Measurements from ENCODE around the gene NOL8.

NOL8 gene

DNA sequence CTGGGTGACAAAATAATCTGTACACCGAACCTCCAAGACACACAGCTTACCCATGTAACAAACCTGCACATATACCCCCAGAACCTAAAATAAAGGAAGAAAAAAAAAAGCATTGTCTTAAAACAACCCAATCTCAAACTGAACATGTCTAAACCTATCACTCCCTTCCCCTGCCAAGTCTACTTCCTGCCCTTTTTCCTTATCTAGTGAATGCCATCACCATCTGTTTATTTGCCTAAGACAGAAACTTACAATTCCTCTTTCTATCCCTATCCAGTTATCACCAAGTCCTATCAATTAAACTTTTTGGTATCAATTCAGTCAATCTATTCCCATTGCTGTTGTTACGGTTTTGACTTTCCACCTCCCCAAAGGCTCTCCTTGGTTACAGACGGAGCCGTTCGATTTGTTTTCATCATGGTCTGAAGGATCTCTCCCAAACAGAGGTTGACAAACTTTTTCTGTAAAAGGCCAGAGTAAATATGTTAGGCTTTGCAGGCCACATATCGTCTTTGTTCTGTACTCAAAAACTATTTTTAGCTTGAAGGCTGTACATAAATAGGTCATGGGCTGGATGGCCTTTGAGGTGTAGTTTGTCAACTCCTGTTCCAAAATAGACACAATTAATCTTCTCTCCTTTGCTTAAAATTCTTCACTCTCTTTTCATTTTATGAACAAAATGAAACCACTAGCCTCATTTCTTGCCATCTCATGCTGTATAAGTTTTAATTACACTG lies 12.1 kb downstream of the NOL8 start:
- no peak for DNase-seq (ENCODE audit: low read depth)

DNA sequence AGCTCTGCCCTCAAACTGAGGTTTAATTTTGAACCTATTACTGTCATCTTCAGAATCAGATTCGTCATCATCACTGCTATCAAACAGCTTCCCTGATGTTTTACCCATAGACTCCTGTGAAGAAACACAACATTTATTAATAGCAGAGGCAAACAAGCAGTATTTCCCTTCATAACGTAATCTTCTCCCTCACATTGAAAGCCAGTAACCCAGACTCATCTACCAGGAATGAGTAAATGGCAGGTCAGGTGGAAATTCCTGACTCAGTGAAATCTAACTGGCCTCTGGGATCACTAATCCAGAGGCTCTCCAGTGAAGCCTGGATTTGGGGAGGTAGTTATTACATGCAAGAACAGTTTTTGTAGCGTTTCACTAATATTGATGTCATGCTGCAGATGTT lies 14.6 kb downstream of the NOL8 start:
- peak; percentile 42 for DNase-seq (ENCODE audit: low read depth)

DNA sequence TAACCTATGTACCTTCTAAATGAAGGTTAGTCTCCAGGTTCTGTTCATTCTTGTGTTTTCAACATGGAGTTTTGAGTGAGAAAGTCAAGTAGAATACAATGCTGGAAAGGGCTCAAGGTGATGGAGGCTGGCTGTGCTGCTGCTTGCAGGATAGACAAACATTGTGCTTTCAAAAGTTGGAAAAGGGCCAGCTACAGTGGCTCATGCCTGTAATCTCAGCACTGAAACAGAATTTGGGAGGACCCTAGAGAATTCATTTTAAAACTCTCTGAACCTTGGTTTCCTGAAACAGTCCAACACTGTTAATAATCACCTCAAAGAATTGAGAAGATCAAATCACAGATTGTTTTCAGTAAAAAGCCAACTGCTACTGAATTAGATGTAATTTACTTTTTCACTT lies 16.3 kb downstream of the NOL8 start:
- DNase-seq (ENCODE audit: low read depth), result no peak

DNA sequence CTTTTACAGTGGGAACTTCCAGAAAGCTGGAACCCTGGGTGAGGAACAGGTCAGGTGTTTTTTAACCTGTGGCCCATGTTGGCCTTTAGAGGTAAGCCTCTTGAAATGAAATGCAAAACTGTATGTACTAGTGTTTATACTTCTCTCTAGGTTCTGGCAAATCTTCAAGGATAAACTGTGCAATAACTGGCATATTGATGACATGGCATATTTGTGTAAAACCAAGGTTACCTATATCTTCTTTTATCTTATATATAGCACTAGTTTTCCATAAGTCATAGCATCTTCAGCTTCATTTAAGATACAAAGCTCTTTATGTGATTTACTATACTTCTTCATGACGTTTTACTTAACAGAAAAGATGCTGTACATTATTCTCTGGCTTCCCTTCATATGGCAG lies 24.2 kb downstream of the NOL8 start:
- no peak for DNase-seq (ENCODE audit: low read depth)

DNA sequence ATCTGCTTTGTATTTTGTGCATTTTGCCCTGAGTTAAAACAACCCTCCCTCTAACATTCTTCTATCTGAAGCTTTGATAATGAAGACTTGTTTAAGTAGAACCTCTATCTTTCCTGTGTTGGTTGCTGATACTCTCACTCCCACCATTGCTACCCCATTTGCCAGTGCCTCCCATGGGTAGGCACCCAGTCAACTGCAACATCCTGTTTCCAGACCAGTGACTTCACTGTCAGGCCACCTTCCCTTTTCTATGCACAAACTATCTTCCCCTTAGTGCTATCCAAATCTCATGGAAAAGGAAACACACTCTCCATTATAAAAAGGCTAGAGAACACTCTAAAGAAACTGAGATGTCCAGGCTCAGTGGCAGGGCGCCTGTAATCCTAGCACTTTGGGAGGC lies 26.0 kb downstream of the NOL8 start:
- no peak for DNase-seq (ENCODE audit: low read depth)

DNA sequence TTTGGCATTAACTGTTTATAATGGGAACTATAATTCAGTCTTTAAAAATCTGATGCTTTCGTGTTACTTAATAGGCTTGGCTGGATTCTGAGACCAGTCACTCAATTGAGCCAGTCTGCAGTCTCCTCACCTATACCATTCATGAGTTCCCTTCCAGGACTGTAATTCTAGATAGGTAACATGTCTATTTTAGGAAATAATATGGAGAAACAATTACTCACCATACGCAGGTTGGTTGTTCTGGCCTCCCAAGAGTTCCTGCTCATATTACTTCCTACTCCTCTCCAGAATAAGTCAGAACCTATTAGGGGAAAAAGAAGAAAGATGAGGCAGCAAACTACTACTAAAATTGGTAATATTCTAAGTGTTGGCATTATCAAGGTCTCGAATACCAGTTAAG lies 27.1 kb downstream of the NOL8 start:
- DNase-seq (ENCODE audit: low read depth), result no peak

DNA sequence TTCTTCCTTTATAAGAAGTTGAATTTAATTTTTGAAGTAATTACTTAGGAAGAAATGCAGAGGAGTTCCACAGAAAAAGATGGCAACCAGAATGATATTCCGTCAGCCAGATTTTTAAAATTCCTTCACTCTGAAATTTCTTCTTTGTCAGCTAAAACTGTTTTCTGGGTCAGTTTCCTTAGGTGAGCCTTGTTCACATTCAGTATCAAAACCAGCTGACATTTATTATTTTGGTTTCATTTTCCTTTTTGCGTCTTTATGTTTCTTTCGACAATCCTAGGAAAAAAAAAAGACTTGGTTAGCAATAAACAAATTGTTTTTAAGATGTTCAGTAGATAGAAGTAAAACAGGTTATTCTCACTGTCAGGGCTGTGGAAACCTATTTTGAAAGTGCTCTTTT lies 27.5 kb downstream of the NOL8 start:
- no peak for DNase-seq (ENCODE audit: low read depth)

DNA sequence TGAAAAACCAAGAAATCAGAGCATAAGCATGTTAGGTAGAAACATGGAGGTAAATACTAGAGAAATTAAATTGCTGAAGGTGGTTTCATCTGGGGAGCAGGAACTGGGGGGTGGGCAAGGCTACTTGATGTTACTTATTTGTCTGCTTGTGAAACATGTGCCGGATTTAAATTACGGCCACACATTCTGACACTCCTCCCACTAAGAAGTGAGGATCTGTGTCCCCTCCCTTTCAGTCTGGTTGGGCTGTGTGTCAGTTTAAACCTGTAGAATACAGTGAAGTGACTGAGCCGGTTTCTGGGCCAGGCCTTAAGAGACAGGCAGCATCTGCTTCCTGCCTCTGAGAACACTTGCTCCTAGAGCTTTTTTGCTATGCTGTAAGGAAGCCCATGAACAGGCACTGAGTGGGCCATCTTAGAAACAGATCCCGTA lies 29.3 kb downstream of the NOL8 start:
- peak; percentile 3 for DNase-seq (ENCODE audit: low read depth)

DNA sequence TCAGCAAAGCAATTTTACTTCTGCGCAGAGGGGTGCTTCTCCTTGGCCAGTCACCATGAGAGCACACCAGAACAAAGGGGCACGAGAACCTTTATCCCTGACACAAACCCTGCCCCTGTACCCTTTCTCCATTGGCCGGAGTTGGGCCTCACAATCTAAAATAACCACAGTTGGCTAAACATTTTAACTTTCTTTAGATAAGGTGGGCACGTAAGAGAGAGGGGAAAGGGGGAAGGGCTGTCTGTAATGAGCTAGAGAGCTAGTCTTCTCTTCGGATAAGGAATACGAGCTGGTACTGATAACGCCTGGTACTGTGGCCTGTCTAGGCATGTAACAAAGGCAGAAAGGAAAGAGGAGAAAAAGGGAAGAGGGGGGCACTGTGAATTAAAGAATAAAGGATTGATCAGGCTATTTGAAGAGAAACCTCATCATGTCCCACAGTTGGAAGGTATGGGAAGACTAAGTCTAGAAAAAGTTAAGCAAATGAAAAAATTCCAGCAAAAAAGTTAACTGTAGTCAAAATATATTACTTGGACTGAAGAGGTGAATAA lies 29.8 kb downstream of the NOL8 start:
- peak; percentile 24 for DNase-seq (ENCODE audit: low read depth)

DNA sequence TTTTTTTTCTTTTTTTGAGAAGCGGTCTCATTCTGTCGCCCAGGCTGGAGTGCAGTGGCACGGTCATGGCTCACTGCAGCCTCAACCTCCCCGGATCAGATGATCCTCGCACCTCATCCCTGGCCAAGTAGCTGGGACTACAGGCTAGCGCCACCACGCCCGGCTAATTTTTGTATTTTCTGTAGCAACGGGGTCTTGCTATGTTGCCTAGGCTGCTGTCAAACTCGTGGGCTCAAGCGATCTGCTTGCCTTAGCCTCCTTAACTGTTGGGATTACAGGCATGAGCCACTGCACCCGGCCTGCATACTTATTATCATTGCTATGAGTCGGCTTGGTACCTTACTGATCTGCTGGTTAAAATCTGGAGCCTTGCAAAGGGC lies 30.9 kb downstream of the NOL8 start:
- DNase-seq (ENCODE audit: low read depth), result peak; percentile 16

DNA sequence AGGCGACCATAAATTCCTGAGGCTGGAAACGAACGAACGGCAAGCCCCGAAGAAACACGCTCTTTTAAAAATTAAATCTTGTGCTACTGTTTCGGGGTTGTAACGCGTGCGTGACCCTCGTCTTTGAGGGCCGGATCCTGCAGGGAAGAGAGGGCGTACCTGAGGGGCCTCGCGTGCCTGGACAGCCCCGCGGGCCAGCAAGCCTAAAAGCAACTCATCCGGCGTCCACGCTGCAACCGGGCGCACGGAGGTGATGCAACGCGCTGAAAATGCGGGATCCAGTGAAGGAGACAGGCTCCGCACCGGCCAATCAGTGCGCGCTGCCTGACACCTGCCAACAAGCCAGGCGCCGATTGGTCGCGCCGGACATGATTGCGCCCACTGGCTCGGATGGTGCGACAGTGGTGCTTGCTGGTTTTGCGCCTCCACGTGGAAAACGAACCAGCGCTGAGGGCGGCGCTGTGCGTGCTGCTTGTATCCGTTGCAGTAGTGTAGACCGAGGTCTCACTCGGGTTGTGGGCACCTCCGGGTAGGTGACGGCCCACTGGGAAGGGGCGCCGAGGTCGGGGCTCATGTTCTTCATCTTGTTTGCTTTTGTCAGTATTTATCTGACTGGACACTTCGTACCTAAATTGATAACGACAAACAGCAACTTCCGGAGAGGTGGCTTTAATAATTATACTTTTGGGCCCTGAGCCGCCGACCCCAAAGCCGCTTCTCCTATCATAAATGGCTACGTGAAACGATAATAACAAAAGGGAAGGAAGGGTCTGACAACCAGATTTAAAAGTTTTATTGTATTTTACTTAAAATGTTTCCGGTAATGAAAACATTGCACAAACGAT lies 31.5 kb downstream of the NOL8 start, which contains the start of gene IARS1:
IARS1 (minus strand) TSS at position 246 of the 845 bp plus-strand sequence. CDS start 4,278 bp downstream, outside the sequence.
- peak; percentile 96 for DNase-seq (ENCODE audit: low read depth)

DNA sequence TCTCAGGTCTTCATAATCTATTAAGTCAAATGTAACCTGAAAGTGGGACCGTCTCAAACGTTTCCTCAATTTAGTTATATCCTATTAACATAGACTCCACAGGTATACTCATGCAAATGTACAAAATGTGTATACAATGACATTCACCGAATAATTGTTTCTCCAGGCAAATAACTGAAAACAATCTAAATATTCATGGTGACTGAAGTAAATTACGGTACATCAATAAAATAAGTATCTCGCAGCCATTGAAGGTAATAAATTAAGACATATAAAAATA lies 32.1 kb downstream of the NOL8 start:
- DNase-seq (ENCODE audit: low read depth), result no peak

DNA sequence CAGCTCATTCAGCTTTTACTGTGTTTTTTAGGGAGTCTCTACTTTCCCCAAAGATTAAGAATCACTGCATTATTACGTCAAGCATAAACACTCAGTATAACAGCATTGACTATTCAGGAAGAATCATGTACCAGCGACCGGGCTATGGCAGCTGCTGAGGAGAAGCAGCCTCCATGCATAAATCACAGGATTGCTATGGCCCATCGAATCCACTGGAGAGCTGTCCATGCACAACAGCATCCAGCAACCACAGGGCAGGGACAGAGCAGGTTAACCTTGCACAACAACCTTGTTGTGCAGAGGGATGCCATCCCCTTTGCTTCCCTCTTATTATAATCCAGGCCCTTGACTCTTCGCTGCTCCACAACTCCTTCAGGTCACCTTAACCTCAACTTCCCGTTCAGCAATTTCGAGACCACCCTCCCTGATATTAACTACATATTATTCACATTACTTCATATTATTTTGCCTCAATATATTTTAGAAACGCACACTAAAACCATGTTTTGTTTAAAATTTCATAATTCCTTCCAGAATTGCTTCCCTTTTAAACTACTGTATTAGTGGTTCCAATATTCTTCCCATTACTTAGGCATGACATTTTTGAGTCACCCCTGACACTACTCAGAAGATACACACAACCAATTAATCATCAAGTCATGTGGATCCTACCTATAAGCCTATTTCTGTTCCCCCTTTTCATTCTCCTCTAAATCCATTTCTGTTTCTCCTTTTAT lies 32.6 kb downstream of the NOL8 start:
- DNase-seq (ENCODE audit: low read depth), result peak; percentile 28

DNA sequence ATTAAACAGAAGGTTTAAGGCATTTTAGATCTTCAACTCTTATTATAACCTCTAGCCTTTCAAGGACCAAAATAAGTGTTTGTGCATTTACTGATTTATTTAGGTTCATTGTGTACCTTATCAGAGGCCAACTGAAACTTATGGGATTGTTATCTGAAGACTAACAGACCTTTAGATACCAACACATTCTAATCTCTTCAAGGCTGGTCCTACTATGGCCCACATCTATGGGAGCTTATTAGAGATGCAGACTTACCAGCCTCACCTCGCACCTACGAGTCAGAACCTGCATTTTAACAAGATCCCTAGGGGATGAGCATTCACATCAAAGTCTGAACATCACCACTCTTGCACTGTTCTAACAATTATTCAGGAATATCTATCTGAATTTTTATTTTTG lies 33.6 kb downstream of the NOL8 start:
- no peak for DNase-seq (ENCODE audit: low read depth)

DNA sequence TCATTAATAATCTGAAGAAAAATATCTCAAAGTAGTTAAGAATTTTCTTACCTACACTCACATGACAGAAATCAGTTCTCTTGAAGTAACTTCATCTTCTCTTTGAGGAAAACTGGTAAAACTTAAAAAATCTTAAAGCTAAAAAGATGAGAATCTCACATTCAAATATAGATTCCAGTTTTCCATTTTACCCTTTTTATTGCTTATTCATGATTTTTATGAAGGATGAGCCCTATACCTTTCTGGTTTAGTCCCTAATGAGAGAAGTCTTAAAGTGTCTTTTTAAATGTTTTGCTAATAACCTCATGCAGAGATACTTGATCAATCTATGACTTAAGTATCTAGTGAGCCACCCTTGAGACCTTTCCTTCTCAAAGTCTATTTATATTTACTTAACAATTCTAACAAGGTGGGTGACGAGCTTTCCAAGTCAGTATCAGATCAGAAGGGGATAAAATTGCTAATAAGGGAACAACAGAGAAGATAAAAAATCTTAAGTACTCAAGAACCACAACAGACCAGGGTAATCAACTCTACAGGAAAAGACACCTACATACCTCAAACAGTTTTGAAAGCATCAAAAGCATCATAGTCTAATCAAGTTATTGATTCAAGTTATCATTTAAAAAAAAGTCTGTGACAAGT lies 34.2 kb downstream of the NOL8 start:
- DNase-seq (ENCODE audit: low read depth), result no peak

DNA sequence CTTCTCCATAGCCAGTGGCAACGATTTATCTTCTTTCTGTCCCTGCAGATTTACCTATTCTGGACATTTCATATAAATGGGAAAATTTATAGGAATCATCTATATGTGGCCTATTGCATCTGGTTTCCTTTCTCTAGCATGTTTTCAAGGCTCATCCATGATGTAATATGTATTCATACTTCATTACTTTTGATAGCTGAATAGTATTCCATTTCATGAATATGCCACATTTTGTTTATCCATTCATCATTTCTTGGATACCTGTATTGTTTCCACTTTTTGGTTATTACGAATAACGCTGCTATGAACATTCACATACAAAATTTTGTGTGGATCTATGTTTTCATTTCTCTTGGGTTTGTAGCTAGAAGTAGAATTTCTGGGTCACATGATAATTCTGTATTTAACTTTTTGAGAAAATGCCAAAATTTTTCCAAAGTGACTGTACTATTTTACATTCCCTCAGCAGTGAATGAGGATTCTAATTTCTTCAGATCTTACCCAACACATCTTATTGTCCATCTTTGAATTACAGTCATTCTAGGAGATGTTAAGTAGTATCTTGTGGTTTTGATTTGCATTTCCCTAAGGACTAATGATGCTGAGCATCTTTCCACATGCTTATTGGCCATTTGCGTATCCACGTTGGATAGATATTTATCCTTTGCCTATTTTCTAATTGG lies 35.3 kb downstream of the NOL8 start:
- DNase-seq (ENCODE audit: low read depth), result peak; percentile 51

DNA sequence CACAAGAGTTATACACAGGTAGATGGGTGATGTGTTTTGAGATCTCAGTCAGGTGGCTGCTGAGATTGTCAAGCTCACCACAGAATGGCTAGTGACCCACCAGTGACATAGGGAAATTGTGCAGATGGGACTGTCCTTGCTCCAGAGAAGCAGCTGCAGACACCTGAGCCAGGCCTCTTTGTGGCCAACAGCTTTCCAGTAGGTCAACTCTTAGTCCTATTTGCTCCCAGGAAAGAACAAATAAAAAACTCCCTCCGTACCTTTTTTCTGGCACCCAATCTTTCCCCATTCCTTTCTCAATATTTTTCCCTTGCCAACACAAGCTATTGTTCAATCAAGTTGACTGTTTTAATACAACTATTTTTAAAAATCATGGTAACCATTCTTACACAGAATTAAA lies 45.8 kb downstream of the NOL8 start:
- DNase-seq (ENCODE audit: low read depth), result no peak

DNA sequence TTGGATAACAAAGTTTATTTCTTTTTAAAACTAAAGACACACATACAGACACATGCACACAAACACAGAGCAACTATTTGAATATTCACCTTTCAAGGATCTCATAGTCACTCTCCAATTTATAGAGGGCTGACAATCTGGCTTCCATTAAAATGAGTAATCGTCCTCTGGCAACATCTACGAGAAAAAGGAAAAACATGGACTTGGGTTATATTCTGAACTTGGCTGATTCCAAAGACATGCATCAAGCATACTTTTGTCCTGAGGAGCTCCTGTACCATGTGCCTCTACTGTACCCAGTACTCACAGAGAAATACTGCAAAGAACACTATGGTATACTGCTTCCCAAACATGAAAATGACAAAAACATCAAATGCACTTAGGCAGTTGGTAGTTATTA lies 47.0 kb downstream of the NOL8 start:
- DNase-seq (ENCODE audit: low read depth), result peak; percentile 3

DNA sequence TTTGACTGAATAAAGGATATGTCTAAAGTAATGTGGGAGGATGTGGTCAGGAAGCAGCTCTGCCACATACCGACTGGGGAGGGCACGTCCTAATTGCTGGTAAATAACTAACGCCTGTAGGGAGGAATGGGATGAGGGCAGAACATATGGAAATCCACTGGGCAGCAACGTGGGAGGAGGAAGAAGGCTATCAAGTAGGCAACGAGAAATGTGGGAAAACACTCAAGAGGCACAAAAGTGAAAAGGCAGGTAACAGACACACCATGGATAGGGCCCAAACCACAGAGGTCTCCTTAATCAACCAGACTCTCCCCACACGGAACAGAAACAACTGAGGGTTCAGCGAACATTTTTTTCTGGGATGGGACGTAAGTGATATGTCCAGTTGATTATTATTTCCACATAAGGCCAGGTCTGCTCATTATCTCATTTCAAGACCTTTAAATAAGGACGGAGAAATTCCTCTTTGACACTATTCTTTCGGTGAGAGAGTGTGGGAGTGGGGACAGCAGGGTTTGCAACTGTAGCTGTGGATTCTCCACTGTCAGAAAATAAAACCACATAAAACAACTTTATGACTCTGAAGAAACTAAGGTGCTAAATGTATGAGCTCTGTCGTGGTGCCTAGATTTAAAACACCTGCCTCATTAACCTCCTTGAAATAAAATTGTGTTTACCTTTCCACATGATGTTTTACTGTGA lies 48.7 kb downstream of the NOL8 start:
- DNase-seq (ENCODE audit: low read depth), result peak; percentile 32

DNA sequence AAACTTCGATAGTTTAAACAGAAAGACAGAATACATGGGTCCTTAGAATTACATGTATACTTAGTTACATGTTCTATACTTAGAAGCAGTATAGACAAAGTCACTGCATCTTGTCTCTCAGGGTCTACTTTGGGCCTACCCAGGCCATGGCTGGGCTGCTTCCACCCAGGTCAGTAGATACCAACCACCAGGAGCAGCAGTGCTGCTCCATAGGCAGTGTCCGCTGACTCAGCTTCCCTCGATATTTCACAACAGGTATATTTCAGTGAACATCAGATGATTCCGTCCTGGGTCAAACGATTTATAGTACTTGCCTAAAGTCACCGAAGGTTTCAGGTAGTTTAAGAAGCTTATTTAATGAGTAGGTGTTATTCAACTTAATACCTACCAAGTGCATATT lies 49.6 kb downstream of the NOL8 start:
- peak; percentile 48 for DNase-seq (ENCODE audit: low read depth)

DNA sequence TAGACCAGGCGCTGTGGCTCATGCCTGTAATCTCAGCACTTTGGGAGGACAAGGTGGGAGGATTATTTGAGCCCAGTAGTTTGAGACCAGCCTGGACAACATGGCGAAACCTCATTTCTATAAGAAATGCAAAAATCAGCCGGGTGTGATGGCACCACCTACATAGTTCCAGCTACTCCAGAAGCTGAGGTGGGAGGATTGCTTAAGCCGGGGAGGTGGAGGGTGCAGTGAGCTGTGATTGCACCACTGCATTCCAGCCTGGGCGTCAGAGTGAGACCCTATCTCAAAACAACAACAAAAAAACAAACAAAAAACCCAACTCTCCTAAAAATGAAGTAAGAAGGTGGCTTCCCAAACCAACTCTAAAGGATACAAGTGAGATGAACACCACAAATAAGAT lies 54.6 kb downstream of the NOL8 start:
- DNase-seq (ENCODE audit: low read depth), result no peak
